HepG2 (cell line): ENCODE results near the gene PPM1F. TPM values are rescaled to one million over a fixed set of nuclear protein-coding genes. Genes with fewer than 3 reads are reported as not detected.

Experiments used
- ETV5 ChIP-seq: IDR thresholded peaks from 2 replicates; pipeline ENCODE4 v1.6.1; 2018; ENCODE audit warnings: missing biosample characterization, missing genetic modification reagents, inconsistent platforms, borderline replicate concordance
- HDAC2 ChIP-seq: sonication (generic); formaldehyde crosslinking; IDR thresholded peaks from 2 replicates; pipeline ENCODE4 v1.4.0; 2020; ENCODE audit warnings: missing genetic modification reagents
- MBNL3 ChIP-seq: fragments of 250-450 bp; sonication (Bioruptor Pico); conservative IDR thresholded peaks from 2 replicates; pipeline ENCODE4 v1.8.0; 2022; ENCODE audit warnings: mild to moderate bottlenecking, inconsistent platforms
- RELA ChIP-seq: sonication (generic); formaldehyde crosslinking; IDR thresholded peaks from 2 replicates; pipeline ENCODE4 v1.4.0; 2020; ENCODE audit warnings: missing genetic modification reagents
- STAT5B ChIP-seq: sonication (generic); formaldehyde crosslinking; IDR thresholded peaks from 2 replicates; pipeline ENCODE4 v1.4.0; 2020; ENCODE audit warnings: missing genetic modification reagents
- TSC22D2 ChIP-seq: sonication (generic); formaldehyde crosslinking; IDR thresholded peaks from 2 replicates; pipeline ENCODE4 v1.5.1; 2020; ENCODE audit warnings: missing genetic modification reagents, mild to moderate bottlenecking, borderline replicate concordance
- XBP1 ChIP-seq: sonication (generic); formaldehyde crosslinking; IDR thresholded peaks from 2 replicates; pipeline ENCODE4 v1.5.0; 2020; ENCODE audit warnings: missing genetic modification reagents
- ZNF234 ChIP-seq: sonication (generic); formaldehyde crosslinking; conservative IDR thresholded peaks from 2 replicates; pipeline ENCODE4 v1.5.1; 2020; ENCODE audit warnings: mild to moderate bottlenecking, missing genetic modification reagents
- ZNF253 ChIP-seq: sonication (generic); formaldehyde crosslinking; IDR thresholded peaks from 2 replicates; pipeline ENCODE4 v1.8.0; 2022; ENCODE audit warnings: mild to moderate bottlenecking, missing genetic modification reagents, borderline replicate concordance
- ZNF318 ChIP-seq: sonication (generic); formaldehyde crosslinking; IDR thresholded peaks from 2 replicates; pipeline ENCODE4 v1.4.0; 2020; ENCODE audit warnings: mild to moderate bottlenecking, missing genetic modification reagents
- ZNF460 ChIP-seq: sonication (generic); formaldehyde crosslinking; IDR thresholded peaks from 2 replicates; pipeline ENCODE4 v1.5.1; 2020; ENCODE audit warnings: missing genetic modification reagents, mild to moderate bottlenecking, borderline replicate concordance
- ZZZ3 ChIP-seq: sonication (generic); formaldehyde crosslinking; IDR thresholded peaks from 2 replicates; pipeline ENCODE4 v1.4.0; 2020; ENCODE audit warnings: missing genetic modification reagents, mild to moderate bottlenecking, borderline replicate concordance
- polyA plus RNA-seq, 8 experiments: library from polyadenylated mRNA; depleted of rRNA in 3 of 8; stranded (reverse) in 7 of 8; unstranded in 1 of 8; fragments of >200 nt; fragmentation: Illumina TruSeq in 4 of 8; extraction: Trizol in 4 of 8; gene quantifications; 2 replicates each; pipeline versions ENCODE4 v1.2.1 to v1.2.3, GENCODE V29; 2011 to 2016; ENCODE audit warnings: low read depth in 4 of 8, missing spikeins in 1 of 8, mixed read lengths in 1 of 8; ENCODE audit not compliant: insufficient read depth in 1 of 8
- total RNA-seq, 5 experiments: library from RNA; depleted of rRNA; stranded (reverse); fragments of >200 nt; fragmentation: Illumina TruSeq; extraction: Trizol; gene quantifications; 2 replicates each; pipeline ENCODE4 v1.2.3, GENCODE V29; 2016; ENCODE audit warnings: low read depth in 1 of 5
- TF ChIP-seq, protein P1 (sequence below): sonication (generic); formaldehyde crosslinking; IDR thresholded peaks from 2 replicates; pipeline ENCODE4 v1.4.0; 2020; ENCODE audit warnings: missing genetic modification reagents, borderline replicate concordance
- TF ChIP-seq, protein P2 (sequence below): sonication (generic); formaldehyde crosslinking; IDR thresholded peaks from 2 replicates; pipeline ENCODE4 v1.5.1; 2020; ENCODE audit warnings: mild to moderate bottlenecking, missing genetic modification reagents, moderate library complexity
- TF ChIP-seq, protein P3 (sequence below): IDR thresholded peaks from 2 replicates; pipeline ENCODE4 v1.6.1; 2016; ENCODE audit warnings: missing biosample characterization, missing genetic modification reagents, low read depth

The PPM1F gene
- total and polyA plus RNA-seq, 2 of the 13 experiments (the other 11 are each of a cell fraction or from before 2014, with no cell fraction given), result 11.0 to 19.6 TPM

GRCh38 chr22:21982338-21982965 lies 29.8 kb upstream of the PPM1F start, which contains the start of gene TOP3B (continued):
- TF ChIP-seq ZNF318 (CRISPR knock-in tag) (peak; percentile 64; the same call in 1 of the 2 replicates), ZNF253 (CRISPR knock-in tag) (no peak), HDAC2 (CRISPR knock-in tag) (peak; percentile 93), XBP1 (0 out of 2 replicates have a peak, but pooled peaks have one; percentile 81), ZNF460 (peak; percentile 43; the same call in 1 of the 2 replicates), MBNL3 (CRISPR knock-in tag) (no peak), RELA (CRISPR knock-in tag) (peak; percentile 90), TSC22D2 (peak; percentile 95; the same call in 1 of the 2 replicates), ZNF234 (CRISPR knock-in tag) (no peak), ZZZ3 (CRISPR knock-in tag) (peak; percentile 95; the same call in 1 of the 2 replicates), STAT5B (CRISPR knock-in tag) (peak; percentile 88; the same call in 1 of the 2 replicates), ETV5 (CRISPR knock-in tag) (peak; percentile 84)
- TF ChIP-seq, protein P1, sequence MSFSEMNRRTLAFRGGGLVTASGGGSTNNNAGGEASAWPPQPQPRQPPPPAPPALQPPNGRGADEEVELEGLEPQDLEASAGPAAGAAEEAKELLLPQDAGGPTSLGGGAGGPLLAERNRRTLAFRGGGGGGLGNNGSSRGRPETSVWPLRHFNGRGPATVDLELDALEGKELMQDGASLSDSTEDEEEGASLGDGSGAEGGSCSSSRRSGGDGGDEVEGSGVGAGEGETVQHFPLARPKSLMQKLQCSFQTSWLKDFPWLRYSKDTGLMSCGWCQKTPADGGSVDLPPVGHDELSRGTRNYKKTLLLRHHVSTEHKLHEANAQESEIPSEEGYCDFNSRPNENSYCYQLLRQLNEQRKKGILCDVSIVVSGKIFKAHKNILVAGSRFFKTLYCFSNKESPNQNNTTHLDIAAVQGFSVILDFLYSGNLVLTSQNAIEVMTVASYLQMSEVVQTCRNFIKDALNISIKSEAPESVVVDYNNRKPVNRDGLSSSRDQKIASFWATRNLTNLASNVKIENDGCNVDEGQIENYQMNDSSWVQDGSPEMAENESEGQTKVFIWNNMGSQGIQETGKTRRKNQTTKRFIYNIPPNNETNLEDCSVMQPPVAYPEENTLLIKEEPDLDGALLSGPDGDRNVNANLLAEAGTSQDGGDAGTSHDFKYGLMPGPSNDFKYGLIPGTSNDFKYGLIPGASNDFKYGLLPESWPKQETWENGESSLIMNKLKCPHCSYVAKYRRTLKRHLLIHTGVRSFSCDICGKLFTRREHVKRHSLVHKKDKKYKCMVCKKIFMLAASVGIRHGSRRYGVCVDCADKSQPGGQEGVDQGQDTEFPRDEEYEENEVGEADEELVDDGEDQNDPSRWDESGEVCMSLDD, result peak; percentile 96
- TF ChIP-seq, protein P2, sequence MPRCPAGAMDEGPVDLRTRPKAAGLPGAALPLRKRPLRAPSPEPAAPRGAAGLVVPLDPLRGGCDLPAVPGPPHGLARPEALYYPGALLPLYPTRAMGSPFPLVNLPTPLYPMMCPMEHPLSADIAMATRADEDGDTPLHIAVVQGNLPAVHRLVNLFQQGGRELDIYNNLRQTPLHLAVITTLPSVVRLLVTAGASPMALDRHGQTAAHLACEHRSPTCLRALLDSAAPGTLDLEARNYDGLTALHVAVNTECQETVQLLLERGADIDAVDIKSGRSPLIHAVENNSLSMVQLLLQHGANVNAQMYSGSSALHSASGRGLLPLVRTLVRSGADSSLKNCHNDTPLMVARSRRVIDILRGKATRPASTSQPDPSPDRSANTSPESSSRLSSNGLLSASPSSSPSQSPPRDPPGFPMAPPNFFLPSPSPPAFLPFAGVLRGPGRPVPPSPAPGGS (CRISPR knock-in tag), result peak; percentile 69; the same call in 1 of the 2 replicates
- TF ChIP-seq, protein P3, sequence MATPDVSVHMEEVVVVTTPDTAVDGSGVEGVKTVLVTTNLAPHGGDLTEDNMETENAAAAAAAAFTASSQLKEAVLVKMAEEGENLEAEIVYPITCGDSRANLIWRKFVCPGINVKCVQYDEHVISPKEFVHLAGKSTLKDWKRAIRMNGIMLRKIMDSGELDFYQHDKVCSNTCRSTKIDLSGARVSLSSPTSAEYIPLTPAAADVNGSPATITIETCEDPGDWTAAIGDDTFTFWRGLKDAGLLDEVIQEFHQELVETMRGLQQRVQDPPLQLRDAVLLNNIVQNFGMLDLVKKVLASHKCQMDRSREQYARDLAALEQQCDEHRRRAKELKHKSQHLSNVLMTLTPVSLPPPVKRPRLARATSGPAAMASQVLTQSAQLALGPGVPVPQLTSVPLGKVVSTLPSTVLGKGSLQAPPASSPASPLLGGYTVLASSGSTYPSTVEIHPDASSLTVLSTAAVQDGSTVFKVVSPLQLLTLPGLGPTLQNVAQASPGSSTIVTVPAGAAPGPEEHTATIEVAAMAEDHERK (CRISPR knock-in tag), result no peak
